Measurements from ENCODE around the gene PUM1. TPM values are rescaled to one million over a fixed set of nuclear protein-coding genes. Genes with fewer than 3 reads are reported as not detected.
A peak's percentile ranks its signal among the peaks of the same experiment; 100 is the strongest.

Gene PUM1
- total RNA-seq, 2 donors from 2014 or later = 207 to 210 TPM

DNA sequence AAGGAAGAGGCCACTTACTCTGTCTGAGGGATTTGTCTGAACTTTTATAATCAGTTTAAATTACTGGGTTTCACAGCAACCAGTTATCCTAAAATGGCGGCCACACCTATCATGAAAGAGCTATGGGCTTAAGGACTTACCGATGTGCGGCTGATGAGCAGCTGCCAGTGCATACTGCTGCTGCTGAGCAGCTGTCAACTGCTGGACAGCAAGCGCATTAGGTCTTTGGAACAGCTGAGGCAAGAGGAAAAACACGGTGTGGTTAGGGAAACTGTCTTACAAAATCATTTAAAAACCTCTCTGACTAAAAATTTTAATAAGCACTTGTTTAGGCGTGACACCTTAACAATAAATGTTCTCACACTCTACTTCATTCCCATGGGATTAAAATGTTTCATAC, 84.3 kb downstream of the PUM1 start:
- Mint-ChIP-seq H3K27ac (no peak overlapping the region), H3K4me1 (peaks cover 17% of the 10 kb centered on the region), H3K36me3 (ENCODE audit: low read depth) (peaks cover 68% of the 10 kb centered on the region), H3K9me3 (no peaks in the 10 kb centered on the region), H3K27me3 (ENCODE audit: insufficient read depth) (no peaks in the 10 kb centered on the region), H3K4me3 (no peak overlapping the region)
- H3K27ac ChIP-seq (ENCODE audit: low read depth, low read length) = no peak overlapping the region
- no peak overlapping the region for H3K9ac ChIP-seq (ENCODE audit: extremely low read depth, low read length, poor library complexity, severe bottlenecking)
- no peaks in the 10 kb centered on the region for H3K9me3 ChIP-seq (ENCODE audit: control insufficient read depth, low read length)
- TF ChIP-seq CTCF (conservative IDR thresholded peaks at IDR 0.05) = no peak
- no peak for DNase-seq
- H3K4me3 ChIP-seq (ENCODE audit: low read length) = no peak overlapping the region
- H3K27me3 ChIP-seq (ENCODE audit: control insufficient read depth, insufficient read depth, low read length, poor library complexity, severe bottlenecking) = no peaks in the 10 kb centered on the region
- H3K36me3 ChIP-seq (ENCODE audit: control insufficient read depth, insufficient read depth, low read length) = peaks cover 78% of the 10 kb centered on the region
- 97 to 100% methylated on average over 4 to 6 of the region's 6 CpGs for WGBS, 2 experiments (ENCODE audit: insufficient coverage in 1 of 2, insufficient read length in 1 of 2)
- no peaks in the 10 kb centered on the region for H3K4me1 ChIP-seq (ENCODE audit: control insufficient read depth, insufficient read depth, low read length)

GRCh38 chr1:30977511-30977910, 88.0 kb downstream of the PUM1 start:
- no peak overlapping the region for H3K4me3 Mint-ChIP-seq
- H3K36me3 ChIP-seq (ENCODE audit: control insufficient read depth, insufficient read depth, low read length) = peaks cover 88% of the 10 kb centered on the region
- no peak overlapping the region for H3K27ac ChIP-seq (ENCODE audit: low read depth, low read length)

GRCh38 chr1:30977105-30977504, 88.4 kb downstream of the PUM1 start:
- H3K36me3 Mint-ChIP-seq (ENCODE audit: low read depth) = peaks cover 70% of the 10 kb centered on the region

More at GRCh38 chr1:30977511-30977910, 88.0 kb downstream of the PUM1 start:
- 93 to 94% methylated on average over 2 of the region's 2 CpGs for WGBS, 2 experiments (ENCODE audit: insufficient coverage in 1 of 2, insufficient read length in 1 of 2)
- H3K27me3 ChIP-seq (ENCODE audit: control insufficient read depth, insufficient read depth, low read length, poor library complexity, severe bottlenecking) = no peaks in the 10 kb centered on the region
- H3K9me3 ChIP-seq (ENCODE audit: control insufficient read depth, low read length) = no peaks in the 10 kb centered on the region
- no peak for TF ChIP-seq CTCF (conservative IDR thresholded peaks at IDR 0.05)
- DNase-seq = no peak
- no peaks in the 10 kb centered on the region for H3K9me3 Mint-ChIP-seq
- no peaks in the 10 kb centered on the region for H3K27me3 Mint-ChIP-seq (ENCODE audit: insufficient read depth)
- H3K4me3 ChIP-seq (ENCODE audit: low read length) = no peak overlapping the region
- H3K4me1 Mint-ChIP-seq = peaks cover 6% of the 10 kb centered on the region
- H3K36me3 Mint-ChIP-seq (ENCODE audit: low read depth) = peaks cover 73% of the 10 kb centered on the region
- H3K9ac ChIP-seq (ENCODE audit: extremely low read depth, low read length, poor library complexity, severe bottlenecking) = no peak overlapping the region
- H3K27ac Mint-ChIP-seq = no peak overlapping the region
- no peaks in the 10 kb centered on the region for H3K4me1 ChIP-seq (ENCODE audit: control insufficient read depth, insufficient read depth, low read length)

More at GRCh38 chr1:30977105-30977504, 88.4 kb downstream of the PUM1 start:
- H3K9ac ChIP-seq (ENCODE audit: extremely low read depth, low read length, poor library complexity, severe bottlenecking) = no peak overlapping the region
- WGBS, 2 experiments (ENCODE audit: insufficient coverage in 1 of 2, insufficient read length in 1 of 2) = 92 to 95% methylated on average over 4 to 5 of the region's 5 CpGs
- H3K4me1 ChIP-seq (ENCODE audit: control insufficient read depth, insufficient read depth, low read length) = no peaks in the 10 kb centered on the region
- peaks cover 3% of the 10 kb centered on the region for H3K4me1 Mint-ChIP-seq
- no peaks in the 10 kb centered on the region for H3K27me3 ChIP-seq (ENCODE audit: control insufficient read depth, insufficient read depth, low read length, poor library complexity, severe bottlenecking)
- H3K4me3 Mint-ChIP-seq = no peak overlapping the region
- TF ChIP-seq CTCF (conservative IDR thresholded peaks at IDR 0.05) = peak; percentile 58
- no peaks in the 10 kb centered on the region for H3K9me3 Mint-ChIP-seq
- H3K27ac ChIP-seq (ENCODE audit: low read depth, low read length) = no peak overlapping the region
- no peaks in the 10 kb centered on the region for H3K9me3 ChIP-seq (ENCODE audit: control insufficient read depth, low read length)
- no peak overlapping the region for H3K4me3 ChIP-seq (ENCODE audit: low read length)
- H3K27ac Mint-ChIP-seq = no peak overlapping the region
- no peaks in the 10 kb centered on the region for H3K27me3 Mint-ChIP-seq (ENCODE audit: insufficient read depth)
- H3K36me3 ChIP-seq (ENCODE audit: control insufficient read depth, insufficient read depth, low read length) = peaks cover 84% of the 10 kb centered on the region
- DNase-seq = no peak
